ENCODE results near the gene SH3RF1. TPM values are rescaled to one million over a fixed set of nuclear protein-coding genes. Genes with fewer than 3 reads are reported as not detected.

The SH3RF1 gene
- total and polyA plus RNA-seq, 2 of the 8 experiments (the other 6 are each of a cell fraction or from before 2014, with no cell fraction given): 6.9 to 15.1 TPM

DNA sequence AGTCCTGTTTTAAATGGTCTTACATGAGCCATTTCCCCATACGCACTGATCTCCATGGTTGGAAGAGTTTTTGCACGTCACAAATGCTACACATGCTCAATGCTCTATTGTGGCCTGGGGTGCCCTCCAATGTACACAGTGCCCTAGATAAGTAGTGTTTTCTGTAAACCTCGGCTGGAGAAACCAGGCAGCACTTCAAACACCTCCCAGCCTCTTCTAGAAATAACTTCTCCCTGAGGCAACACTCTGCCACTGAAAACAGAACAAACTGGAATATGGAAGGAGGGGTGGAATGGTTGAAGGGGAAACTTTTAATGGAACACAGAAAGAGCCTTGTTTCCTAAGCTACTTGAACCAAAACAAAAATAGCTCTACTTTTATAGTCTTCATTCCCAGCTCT is 136.8 kb downstream of the SH3RF1 start:
- Histone ChIP-seq H4K91ac (replicated peaks; ENCODE audit: insufficient read length, low read length) (no peak overlapping the region), H3K4me2 (ENCODE audit: insufficient read depth in 1 of 2, low read depth in 2 of 2, low read length in 2 of 2) (no peak overlapping the region), H3K4me1 (replicated peaks in 1 of 4; ENCODE audit: control insufficient read depth in 3 of 4, insufficient read depth in 4 of 4, low read length in 3 of 4) (no peaks in the 10 kb centered on the region), H3K18ac (ENCODE audit: extremely low read depth, low read length) (no peak overlapping the region), H3K14ac (ENCODE audit: insufficient read length) (no peak overlapping the region), H3K56ac (replicated peaks; ENCODE audit: insufficient read length, low read depth, low read length) (no peak overlapping the region), H3K9me3 (ENCODE audit: insufficient read depth in 2 of 2, low read depth in 1 of 2, low read length in 1 of 2) (no peaks in the 10 kb centered on the region), H2BK5ac (ENCODE audit: low read depth, low read length) (no peak overlapping the region), H3K23me2 (ENCODE audit: low read depth, low read length) (no peaks in the 10 kb centered on the region), H4K8ac (ENCODE audit: extremely low read depth, insufficient read depth, low read length) (no peak overlapping the region), H2BK20ac (ENCODE audit: low read length) (no peak overlapping the region), H4K20me1 (replicated peaks in 1 of 2; ENCODE audit: control insufficient read depth in 1 of 2, insufficient read depth in 2 of 2, low read length in 2 of 2) (no peaks in the 10 kb centered on the region), H3K27me3 (replicated peaks in 1 of 4; ENCODE audit: control insufficient read depth in 3 of 4, extremely low read depth in 1 of 4, insufficient read depth in 3 of 4, low read length in 3 of 4) (no peaks in the 10 kb centered on the region), H3K79me2 (ENCODE audit: control insufficient read depth in 1 of 2, insufficient read depth in 2 of 2, low read length in 2 of 2) (no peaks in the 10 kb centered on the region), H2BK15ac (ENCODE audit: low read length) (no peak overlapping the region), H3K27ac (ENCODE audit: low read depth, low read length) (no peak overlapping the region), H3K4me3 (ENCODE audit: extremely low read depth in 1 of 4, insufficient read depth in 2 of 4, low read depth in 3 of 4, low read length in 4 of 4) (no peak overlapping the region), H2BK12ac (ENCODE audit: low read depth, low read length) (no peak overlapping the region), H3K23ac (ENCODE audit: insufficient read length) (no peak overlapping the region), H3K79me1 (ENCODE audit: low read depth, low read length) (no peaks in the 10 kb centered on the region; the same call in 1 of the 2 replicates), H3K4ac (replicated peaks; ENCODE audit: insufficient read length, low read depth, low read length) (no peak overlapping the region), H3K9ac (replicated peaks in 1 of 4; ENCODE audit: extremely low read depth in 1 of 4, low read depth in 3 of 4, low read length in 3 of 4) (no peak overlapping the region), H4K5ac (ENCODE audit: insufficient read length, low read depth, low read length) (no peak overlapping the region), H2BK120ac (replicated peaks; ENCODE audit: low read depth, low read length) (no peak overlapping the region), H2AFZ (ENCODE audit: low read length) (no peak overlapping the region), H2AK5ac (ENCODE audit: low read depth, low read length) (no peak overlapping the region), H3K36me3 (ENCODE audit: control insufficient read depth in 2 of 4, insufficient read depth in 4 of 4, low read length in 3 of 4) (peaks cover 0 to 24% (median 6%) of the 10 kb centered on the region in 4 experiments; a peak in 7 of 8 replicates)
- POLR2A ChIA-PET (ENCODE audit: partially characterized antibody): no interaction called here
- FAIRE-seq: no peak
- TF ChIP-seq SP4 (IDR thresholded peaks at IDR 0.05; ENCODE audit: low read length): no peak
- no peak for TF ChIP-seq CTCF (IDR thresholded peaks at IDR 0.05; ENCODE audit: control extremely low read depth in 1 of 3, insufficient read depth in 1 of 3, low read depth in 1 of 3, low read length in 3 of 3)
- no peak for TF ChIP-seq SP1 (IDR thresholded peaks at IDR 0.05; ENCODE audit: low read depth, low read length)
- no peak for TF ChIP-seq HDAC6 (IDR thresholded peaks at IDR 0.05; ENCODE audit: low read depth, low read length)
- no peak for TF ChIP-seq SP2 (IDR thresholded peaks at IDR 0.05; ENCODE audit: low read length)
- no peak for TF ChIP-seq ZNF274 (IDR thresholded peaks at IDR 0.05; ENCODE audit: borderline replicate concordance, extremely low read depth, low read length)
- CTCF ChIA-PET (ENCODE audit: partially characterized antibody): interaction anchor here (1.9 kb wide), 1 partner anchor 19 kb away, joined by 7 read pairs; no protein-coding TSS in a partner anchor
- WGBS, 2 experiments (ENCODE audit: extremely low coverage in 1 of 2, insufficient coverage in 1 of 2, insufficient read length in 1 of 2, insufficient replicate concordance in 2 of 2, low coverage in 1 of 2, low lambda C conversion rate in 2 of 2, missing lambda C conversion rate in 1 of 2): 80% methylated on average over 3 of the region's 3 CpGs; no CpG with 5 or more reads in 1 of the 2 experiments
- no peak for DNase-seq (ENCODE audit: low read depth in 1 of 2, low spot score in 2 of 2)
